Body of pancreas (tissue), 4 donors: Measurements from ENCODE around the gene RPS25. TPM values are rescaled to one million over a fixed set of nuclear protein-coding genes. Genes with fewer than 3 reads are reported as not detected.
A peak's percentile ranks its signal among the peaks of the same experiment; 100 is the strongest.
"Not testable (repeated sequence)": the region's sequence is repeated elsewhere in the genome, so short reads cannot be mapped to it uniquely, and the experiment has no call there.

Source experiments
- ATAC-seq: fragments of 150-250 bp; one replicate; pipeline ENCODE4 v1.9.1; 2016
- DNase-seq, 4 donors: peaks; one replicate each; pipeline ENCODE4 v3.0.0-alpha.2; 2019
- H3K27ac ChIP-seq, 4 donors: fragments of 200-600 bp; sonication (generic); 1 replicate in 3 of 4; 2 replicates in 1 of 4; pipeline versions ENCODE4 v1.5.1 to v1.6.1; 2016 to 2019; ENCODE audit warnings: mild to moderate bottlenecking in 1 of 4, mixed read lengths in 1 of 4, moderate library complexity in 1 of 4
- H3K27me3 ChIP-seq, 2 donors: fragments of 200-600 bp; sonication (generic); one replicate each; pipeline ENCODE4 v1.6.0; 2016; ENCODE audit warnings: mild to moderate bottlenecking in 1 of 2
- H3K36me3 ChIP-seq, 2 donors: fragments of 200-600 bp; sonication (generic); replicated peaks in 1 of 2; 2 replicates each; pipeline ENCODE4 v1.5.1; 2016; ENCODE audit warnings: low read depth in 2 of 2; ENCODE audit not compliant: insufficient read depth in 1 of 2
- H3K4me1 ChIP-seq: fragments of 200-600 bp; sonication (generic); one replicate; pipeline ENCODE4 v1.6.0; 2016
- H3K4me3 ChIP-seq, 2 donors: fragments of 200-600 bp; sonication (generic); 1 replicate in 1 of 2; 2 replicates in 1 of 2; pipeline ENCODE4 v1.5.1; 2016 to 2019
- H3K9me3 ChIP-seq, 3 donors: fragments of 200-600 bp; sonication (generic); 1 replicate in 2 of 3; 2 replicates in 1 of 3; pipeline ENCODE4 v1.5.1; 2016
- POLR2A ChIP-seq, 3 donors: fragments of 450-650 bp; IDR thresholded peaks; one replicate each; pipeline ENCODE4 v1.6.1; 2016; ENCODE audit warnings: antibody characterized with exemption in 3 of 3, mild to moderate bottlenecking in 2 of 3
- WGBS, 2 donors: methylation state at CpG; one replicate each; pipeline ENCODE4 v1.1.5; 2017; 5-methylcytosine and 5-hydroxymethylcytosine counted together
- intact Hi-C: fragments of 100-400 bp; cut with DNase I; formaldehyde crosslinking; loops from one replicate; pipeline ENCODE4 v1.15.1; 2023
- total RNA-seq, 2 donors: library from RNA; depleted of rRNA; stranded (reverse); fragments of >200 nt; gene quantifications; one replicate each; pipeline ENCODE4 v1.1.0, GENCODE V29; 2016
- TF ChIP-seq, protein P1 (sequence below), 7 experiments: fragments of 450-650 bp in 4 of 7; fragments of 200-600 bp in 3 of 7; sonication (generic) in 3 of 7; IDR thresholded peaks; one replicate each; pipeline ENCODE4 v1.5.1; 2016 to 2019; ENCODE audit warnings: antibody characterized with exemption in 7 of 7

The RPS25 gene
- total RNA-seq, 2 donors from 2014 or later: 824 to 1,261 TPM

DNA sequence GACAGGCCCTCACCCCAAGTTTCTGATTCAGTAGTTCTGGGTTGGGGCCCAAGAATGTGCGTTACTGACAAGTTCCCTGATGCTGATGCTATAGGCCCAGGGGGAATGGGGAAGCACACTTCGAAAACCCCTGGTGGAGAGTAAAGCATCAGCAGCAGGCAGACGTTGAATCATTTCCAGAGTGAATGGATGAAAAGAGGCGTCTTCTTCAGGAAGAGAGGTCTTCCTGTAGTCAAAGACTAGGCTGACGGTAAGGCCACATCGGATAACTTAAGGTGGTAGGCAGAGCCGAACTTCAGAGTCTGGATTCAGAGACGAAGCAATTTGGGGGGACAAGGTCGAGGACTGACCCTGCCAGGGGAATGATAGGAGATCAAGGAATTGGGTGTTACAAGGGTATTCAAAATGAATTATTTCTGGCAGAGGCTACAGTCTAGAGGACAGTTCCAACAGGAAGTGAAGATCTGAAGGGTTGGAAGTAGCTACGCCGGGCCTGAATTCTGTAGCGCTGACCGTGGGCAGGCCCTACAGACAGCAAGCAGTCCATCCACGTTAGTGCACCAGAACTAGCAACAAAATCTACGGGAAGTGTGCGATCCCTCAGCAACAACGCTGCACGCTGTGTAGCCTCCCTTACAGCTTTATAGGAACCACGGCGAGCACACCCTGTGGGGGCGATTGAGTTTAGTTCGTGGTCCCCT is 21.1 kb downstream of the RPS25 start:
- TF ChIP-seq, protein P1, sequence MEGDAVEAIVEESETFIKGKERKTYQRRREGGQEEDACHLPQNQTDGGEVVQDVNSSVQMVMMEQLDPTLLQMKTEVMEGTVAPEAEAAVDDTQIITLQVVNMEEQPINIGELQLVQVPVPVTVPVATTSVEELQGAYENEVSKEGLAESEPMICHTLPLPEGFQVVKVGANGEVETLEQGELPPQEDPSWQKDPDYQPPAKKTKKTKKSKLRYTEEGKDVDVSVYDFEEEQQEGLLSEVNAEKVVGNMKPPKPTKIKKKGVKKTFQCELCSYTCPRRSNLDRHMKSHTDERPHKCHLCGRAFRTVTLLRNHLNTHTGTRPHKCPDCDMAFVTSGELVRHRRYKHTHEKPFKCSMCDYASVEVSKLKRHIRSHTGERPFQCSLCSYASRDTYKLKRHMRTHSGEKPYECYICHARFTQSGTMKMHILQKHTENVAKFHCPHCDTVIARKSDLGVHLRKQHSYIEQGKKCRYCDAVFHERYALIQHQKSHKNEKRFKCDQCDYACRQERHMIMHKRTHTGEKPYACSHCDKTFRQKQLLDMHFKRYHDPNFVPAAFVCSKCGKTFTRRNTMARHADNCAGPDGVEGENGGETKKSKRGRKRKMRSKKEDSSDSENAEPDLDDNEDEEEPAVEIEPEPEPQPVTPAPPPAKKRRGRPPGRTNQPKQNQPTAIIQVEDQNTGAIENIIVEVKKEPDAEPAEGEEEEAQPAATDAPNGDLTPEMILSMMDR (IDR thresholded peaks at IDR 0.05): no peak
- TF ChIP-seq POLR2A (IDR thresholded peaks at IDR 0.05): no peak
- H3K36me3 ChIP-seq: peaks cover 0 to 5% of the 10 kb centered on the region in 2 donors
- no peaks in the 10 kb centered on the region for H3K9me3 ChIP-seq
- H3K4me3 ChIP-seq: peak overlapping the region in 1 of 2 donors; percentile 50
- DNase-seq (no peak), ATAC-seq (no peak)
- H3K4me1 ChIP-seq: peaks cover 16% of the 10 kb centered on the region
- intact Hi-C loops: no loop called here
- H3K27me3 ChIP-seq: no peaks in the 10 kb centered on the region
- 28 to 57% methylated on average over 13 to 22 of the region's 22 CpGs for WGBS, 2 donors
- H3K27ac ChIP-seq: peak overlapping the region; percentile 4 to 76 (median 47)

DNA sequence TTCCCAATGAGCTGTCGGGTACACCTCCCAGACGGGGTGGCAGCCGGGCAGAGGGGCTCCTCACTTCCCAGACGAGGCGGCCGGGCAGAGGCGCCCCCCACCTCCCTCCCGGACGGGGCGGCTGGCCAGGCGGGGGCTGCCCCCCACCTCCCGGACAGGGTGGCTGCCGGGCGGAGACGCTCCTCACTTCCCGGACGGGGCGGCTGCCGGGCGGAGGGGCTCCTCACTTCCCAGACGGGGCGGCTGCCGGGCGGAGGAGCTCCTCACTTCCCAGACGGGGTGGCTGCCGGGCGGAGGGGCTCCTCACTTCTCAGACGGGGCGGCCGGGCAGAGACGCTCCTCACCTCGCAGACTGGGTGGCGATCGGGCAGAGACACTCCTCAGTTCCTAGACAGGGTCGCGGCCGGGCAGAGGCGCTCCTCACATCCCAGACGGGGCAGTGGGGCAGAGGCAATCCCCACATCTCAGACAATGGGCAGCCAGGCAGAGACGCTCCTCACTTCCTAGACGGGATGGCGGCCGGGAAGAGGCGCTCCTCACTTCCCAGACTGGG is 26.6 kb downstream of the RPS25 start:
- 89 to 95% methylated on average over 11 to 19 of the region's 44 CpGs for WGBS, 2 donors
- intact Hi-C loops, H3K27ac ChIP-seq, ATAC-seq, H3K4me1 ChIP-seq, H3K27me3 ChIP-seq, H3K9me3 ChIP-seq, H3K4me3 ChIP-seq, DNase-seq, H3K36me3 ChIP-seq: not testable (repeated sequence)

DNA sequence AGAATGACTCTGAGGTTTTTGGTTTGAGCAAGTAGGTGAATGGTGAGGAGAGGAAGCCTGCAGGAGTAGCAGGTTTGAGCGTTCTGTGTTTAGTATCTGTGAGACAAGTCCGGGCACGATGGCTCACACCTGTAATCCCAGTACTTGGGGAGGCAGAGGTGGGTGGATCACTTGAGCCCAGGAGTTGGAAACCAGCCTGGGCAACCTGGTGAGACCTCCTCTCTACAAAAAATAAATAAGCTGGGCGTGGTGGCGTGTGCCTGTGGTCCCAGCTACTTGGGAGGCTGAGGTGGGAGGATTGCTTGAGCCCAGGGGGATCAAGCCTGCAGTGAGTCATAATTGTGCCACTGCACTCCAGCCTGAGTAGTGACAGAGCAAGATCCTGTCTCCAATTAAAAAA is 29.9 kb downstream of the RPS25 start:
- no peaks in the 10 kb centered on the region for H3K9me3 ChIP-seq
- intact Hi-C loops: no loop called here
- no peaks in the 10 kb centered on the region for H3K4me1 ChIP-seq
- WGBS, 2 donors: 91 to 94% methylated on average over 5 of the region's 5 CpGs
- H3K4me3 ChIP-seq: no peak overlapping the region
- ATAC-seq: no peak
- no peaks in the 10 kb centered on the region for H3K27me3 ChIP-seq
- no peaks in the 10 kb centered on the region for H3K36me3 ChIP-seq
- TF ChIP-seq, protein P1 (IDR thresholded peaks at IDR 0.05): no peak
- no peak for TF ChIP-seq POLR2A (IDR thresholded peaks at IDR 0.05)
- no peak overlapping the region for H3K27ac ChIP-seq
- DNase-seq: no peak

DNA sequence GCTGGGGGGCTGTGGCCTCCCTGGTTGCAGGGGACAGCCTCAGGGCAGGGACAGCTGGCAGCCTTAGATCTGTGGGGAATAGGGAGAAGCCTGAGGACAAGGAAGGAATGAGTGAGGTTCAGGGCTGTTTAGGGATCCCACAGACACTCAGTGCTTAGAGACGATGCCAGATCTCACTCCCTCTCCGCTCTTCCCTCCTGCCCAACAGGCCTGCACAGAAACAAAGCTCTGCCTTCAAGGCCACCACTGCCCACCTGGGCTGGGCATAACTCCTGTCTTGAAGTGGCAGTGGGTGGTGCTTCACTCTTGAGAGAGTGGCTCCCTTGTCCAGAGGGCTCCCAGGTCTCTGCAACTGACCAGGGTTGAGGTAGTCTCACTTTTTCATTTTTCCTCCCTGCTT is 33.3 kb downstream of the RPS25 start:
- H3K4me3 ChIP-seq: no peak overlapping the region
- H3K27me3 ChIP-seq: no peaks in the 10 kb centered on the region
- no peaks in the 10 kb centered on the region for H3K4me1 ChIP-seq
- WGBS, 2 donors: 70 to 90% methylated on average over 2 of the region's 2 CpGs
- ATAC-seq (no peak), DNase-seq (no peak)
- TF ChIP-seq POLR2A (IDR thresholded peaks at IDR 0.05): no peak
- TF ChIP-seq, protein P1 (IDR thresholded peaks at IDR 0.05): no peak
- no peak overlapping the region for H3K27ac ChIP-seq
- H3K9me3 ChIP-seq: no peaks in the 10 kb centered on the region
- H3K36me3 ChIP-seq: no peaks in the 10 kb centered on the region
- intact Hi-C loops: no loop called here

DNA sequence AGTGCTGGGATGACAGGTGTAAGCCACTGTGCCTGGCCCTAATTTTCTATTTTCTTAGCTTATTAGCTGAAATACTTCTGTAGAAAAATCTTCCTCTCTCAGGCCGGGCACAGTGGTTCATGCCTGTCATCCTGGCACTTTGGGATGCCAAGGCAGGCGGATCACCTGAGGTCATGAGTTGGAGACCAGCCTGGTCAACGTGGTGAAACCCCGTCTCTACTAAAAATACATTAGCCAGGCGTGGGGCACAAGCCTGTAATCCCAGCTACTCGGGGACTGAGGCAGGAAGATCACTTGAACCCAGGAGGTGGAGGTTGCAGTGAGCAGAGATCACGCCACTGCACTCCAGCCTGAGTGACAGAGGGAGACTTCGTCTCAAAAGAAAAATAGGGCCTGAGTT is 33.8 kb downstream of the RPS25 start:
- H3K4me1 ChIP-seq, DNase-seq, H3K27ac ChIP-seq, intact Hi-C loops, H3K4me3 ChIP-seq, H3K9me3 ChIP-seq, H3K36me3 ChIP-seq, H3K27me3 ChIP-seq, ATAC-seq: not testable (repeated sequence)
- 64% methylated on average over 8 of the region's 8 CpGs for WGBS, 2 donors
